PC-9 (cell line): ENCODE results near the gene TLK2. TPM values are rescaled to one million over a fixed set of nuclear protein-coding genes. Genes with fewer than 3 reads are reported as not detected.

Experiments
- BruUV-seq: library from RNA; stranded (reverse); fragments of 400-500 nt; replicated peaks from 2 replicates; lab custom pipeline; 2021; lab: Mats Ljungman, UMichigan
- CTCF ChIA-PET: fragments of 300-600 bp; sonication (Branson Sonifier 250); formaldehyde crosslinking; loops from one replicate; lab custom pipeline; 2022; ENCODE audit warnings: antibody characterized with exemption; lab: Charles Lee
- POLR2A ChIA-PET: fragments of 300-600 bp; sonication (Branson Sonifier 250); formaldehyde crosslinking; loops from one replicate; lab custom pipeline; 2022; ENCODE audit warnings: antibody characterized with exemption; ENCODE audit not compliant: unreplicated experiment; lab: Charles Lee
- DNase-seq, 2 experiments: peaks; one replicate each; pipeline versions ENCODE4 v3.0.0 to v3.0.0-alpha.2; 2015 to 2022; ENCODE audit warnings: mixed read lengths in 1 of 2
- H2AFZ ChIP-seq: fragments of 200-600 bp; sonication (generic); 2 replicates; pipeline ENCODE4 v1.8.1; 2017; ENCODE audit warnings: antibody characterized with exemption
- H3F3A ChIP-seq: fragments of 200-600 bp; sonication (generic); 2 replicates; pipeline ENCODE4 v1.8.1; 2017; ENCODE audit warnings: antibody characterized with exemption, mild to moderate bottlenecking, low read depth; ENCODE audit not compliant: insufficient read depth
- H3K27ac ChIP-seq: fragments of 200-600 bp; sonication (generic); 2 replicates; pipeline ENCODE4 v1.6.1; 2016; ENCODE audit warnings: mixed run types
- H3K27me3 ChIP-seq: fragments of 200-600 bp; sonication (generic); 2 replicates; pipeline ENCODE4 v1.6.1; 2016; ENCODE audit warnings: low read depth, mixed run types; ENCODE audit not compliant: insufficient read depth
- H3K36me3 ChIP-seq: fragments of 200-600 bp; sonication (generic); 2 replicates; pipeline ENCODE4 v1.6.1; 2016; ENCODE audit warnings: low read depth, mixed run types
- H3K4me1 ChIP-seq: fragments of 200-600 bp; sonication (generic); replicated peaks from 2 replicates; pipeline ENCODE4 v1.6.1; 2016; ENCODE audit warnings: mixed run types; ENCODE audit not compliant: insufficient read depth
- H3K4me2 ChIP-seq: fragments of 200-600 bp; sonication (generic); 2 replicates; pipeline ENCODE4 v1.6.1; 2017; ENCODE audit warnings: mixed run types
- H3K4me3 ChIP-seq: fragments of 200-600 bp; sonication (generic); 2 replicates; pipeline ENCODE4 v1.6.1; 2016; ENCODE audit warnings: mixed run types
- H3K79me2 ChIP-seq: fragments of 200-600 bp; sonication (generic); 2 replicates; pipeline ENCODE4 v1.6.1; 2017; ENCODE audit warnings: low read depth, mixed run types
- H3K9me2 ChIP-seq: fragments of 200-600 bp; sonication (generic); 2 replicates; pipeline ENCODE4 v1.8.1; 2017; ENCODE audit warnings: mild to moderate bottlenecking; ENCODE audit not compliant: insufficient read depth
- H3K9me3 ChIP-seq: fragments of 200-600 bp; sonication (generic); 2 replicates; pipeline ENCODE4 v1.8.1; 2016; ENCODE audit warnings: low read depth; ENCODE audit not compliant: insufficient read depth
- H4K20me1 ChIP-seq: fragments of 200-600 bp; sonication (generic); 2 replicates; pipeline ENCODE4 v1.8.1; 2017; ENCODE audit not compliant: insufficient read depth
- CTCF ChIP-seq: fragments of 200-600 bp; sonication (generic); conservative IDR thresholded peaks from 2 replicates; pipeline ENCODE4 v1.6.1; 2017; ENCODE audit warnings: mixed run types, antibody characterized with exemption, mild to moderate bottlenecking, moderate library complexity
- EZH2 ChIP-seq: fragments of 200-600 bp; sonication (generic); IDR thresholded peaks from 2 replicates; pipeline ENCODE4 v1.8.0; 2017; ENCODE audit warnings: antibody characterized with exemption, low read depth
- intact Hi-C: fragments of 100-400 bp; cut with micrococcal nuclease; formaldehyde crosslinking; loops from one replicate; pipeline ENCODE4 v1.10.0; 2022; ENCODE audit not compliant: unreplicated experiment
- total RNA-seq: library from RNA; stranded (reverse); gene quantifications from 2 replicates; pipeline ENCODE4 v1.2.3, GENCODE V29; 2021

TLK2 gene
- total RNA-seq, 1 experiment from 2014 or later: 40.7 TPM

GRCh38 chr17:62648251-62648955 lies 169.8 kb downstream of the TLK2 start:
- Histone ChIP-seq H3K27ac (no peak overlapping the region), H3K36me3 (no peaks in the 10 kb centered on the region), H3K9me2 (no peaks in the 10 kb centered on the region), H3K4me3 (no peak overlapping the region), H3K4me1 (peaks cover 9% of the 10 kb centered on the region; the same call in 1 of the 2 replicates), H4K20me1 (no peaks in the 10 kb centered on the region), H2AFZ (no peak overlapping the region), H3K79me2 (no peaks in the 10 kb centered on the region), H3K9me3 (no peaks in the 10 kb centered on the region), H3F3A (0 out of 2 replicates have a peak, but pooled peaks cover 4% of the 10 kb centered on the region), H3K4me2 (no peak overlapping the region), H3K27me3 (no peaks in the 10 kb centered on the region; the same call in 1 of the 2 replicates)
- CTCF ChIA-PET: interaction anchor here (0.6 kb wide), 1 partner anchor 435 kb away, joined by 4 read pairs; no protein-coding TSS in a partner anchor
- no TSS peak for BruUV-seq
- POLR2A ChIA-PET: no interaction called here
- DNase-seq: no peak
- intact Hi-C loops: no loop called here
- TF ChIP-seq CTCF (no peak), EZH2 (no peak)

GRCh38 chr17:62648956-62649294 lies 170.3 kb downstream of the TLK2 start:
- no TSS peak for BruUV-seq
- no peak overlapping the region for H3K4me2 ChIP-seq
- no peak for DNase-seq
- no peak overlapping the region for H3K27ac ChIP-seq
- intact Hi-C loops: no loop called here
- H3K4me3 ChIP-seq: no peak overlapping the region
- H3K36me3 ChIP-seq: no peaks in the 10 kb centered on the region
- H2AFZ ChIP-seq: no peak overlapping the region
- ChIA-PET CTCF (interaction anchor here (0.6 kb wide), 1 partner anchor 435 kb away, joined by 4 read pairs; no protein-coding TSS in a partner anchor), POLR2A (no interaction called here)
- H3F3A ChIP-seq: 0 out of 2 replicates have a peak, but pooled peaks cover 4% of the 10 kb centered on the region
- TF ChIP-seq CTCF (no peak), EZH2 (no peak)
- H3K9me3 ChIP-seq: no peaks in the 10 kb centered on the region
- H3K4me1 ChIP-seq: peaks cover 9% of the 10 kb centered on the region; the same call in 1 of the 2 replicates
- no peaks in the 10 kb centered on the region for H3K9me2 ChIP-seq
- no peaks in the 10 kb centered on the region for H3K79me2 ChIP-seq
- no peaks in the 10 kb centered on the region for H4K20me1 ChIP-seq
- H3K27me3 ChIP-seq: no peaks in the 10 kb centered on the region; the same call in 1 of the 2 replicates

- no peaks in the 10 kb centered on the region for H3K9me3 ChIP-seq
- no peak for TF ChIP-seq CTCF
- TF ChIP-seq EZH2: no peak
- no peaks in the 10 kb centered on the region for H3K36me3 ChIP-seq
- H3K79me2 ChIP-seq: no peaks in the 10 kb centered on the region
- 0 out of 2 replicates have a peak, but pooled peaks cover 4% of the 10 kb centered on the region for H3F3A ChIP-seq
- H3K4me1 ChIP-seq: peaks cover 9% of the 10 kb centered on the region; the same call in 1 of the 2 replicates
- H4K20me1 ChIP-seq: no peaks in the 10 kb centered on the region
- POLR2A ChIA-PET: no interaction called here
- H3K4me3 ChIP-seq: no peak overlapping the region
- no TSS peak for BruUV-seq
- intact Hi-C loops: no loop called here
- no peaks in the 10 kb centered on the region; the same call in 1 of the 2 replicates for H3K27me3 ChIP-seq
- no peak overlapping the region for H2AFZ ChIP-seq
- CTCF ChIA-PET: no interaction called here
- H3K9me2 ChIP-seq: no peaks in the 10 kb centered on the region
- DNase-seq: no peak
- no peak overlapping the region for H3K4me2 ChIP-seq
- H3K27ac ChIP-seq: no peak overlapping the region
Measured at GRCh38 chr17:62649570-62649969, 170.9 kb downstream of the TLK2 start.
